ENCODE data around the gene RUNX3.

- no peak for TF ChIP-seq CTCF (IDR thresholded peaks at IDR 0.05)
- TF ChIP-seq POLR2A (IDR thresholded peaks at IDR 0.05) = no peak
Measured at GRCh38 chr1:24881034-24881433, 49.0 kb downstream of the RUNX3 start.

All from uterus (tissue), 2 donors.